ENCODE measurements around the gene SRP14. TPM values are rescaled to one million over a fixed set of nuclear protein-coding genes. Genes with fewer than 3 reads are reported as not detected.

The SRP14 gene
- total and polyA plus RNA-seq, 4 donors, result 136 to 421 (median 272) TPM

DNA sequence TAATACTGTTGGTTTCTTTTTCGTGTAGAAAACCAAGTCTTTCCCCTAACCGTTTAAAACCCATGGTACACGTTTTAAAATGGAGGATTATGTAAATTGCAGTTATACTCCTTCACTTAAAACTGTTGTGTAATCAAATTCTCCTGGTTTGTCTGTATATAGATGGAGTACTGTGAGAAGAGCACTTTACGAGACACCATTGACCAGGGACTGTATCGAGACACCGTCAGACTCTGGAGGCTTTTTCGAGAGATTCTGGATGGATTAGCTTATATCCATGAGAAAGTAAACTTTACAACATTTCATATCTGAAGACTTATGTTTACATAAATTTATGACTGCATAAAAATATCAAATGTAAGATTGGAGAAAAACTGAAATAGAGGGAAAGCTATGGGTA, 51.2 kb downstream of the SRP14 start:
- TF ChIP-seq, protein P1, sequence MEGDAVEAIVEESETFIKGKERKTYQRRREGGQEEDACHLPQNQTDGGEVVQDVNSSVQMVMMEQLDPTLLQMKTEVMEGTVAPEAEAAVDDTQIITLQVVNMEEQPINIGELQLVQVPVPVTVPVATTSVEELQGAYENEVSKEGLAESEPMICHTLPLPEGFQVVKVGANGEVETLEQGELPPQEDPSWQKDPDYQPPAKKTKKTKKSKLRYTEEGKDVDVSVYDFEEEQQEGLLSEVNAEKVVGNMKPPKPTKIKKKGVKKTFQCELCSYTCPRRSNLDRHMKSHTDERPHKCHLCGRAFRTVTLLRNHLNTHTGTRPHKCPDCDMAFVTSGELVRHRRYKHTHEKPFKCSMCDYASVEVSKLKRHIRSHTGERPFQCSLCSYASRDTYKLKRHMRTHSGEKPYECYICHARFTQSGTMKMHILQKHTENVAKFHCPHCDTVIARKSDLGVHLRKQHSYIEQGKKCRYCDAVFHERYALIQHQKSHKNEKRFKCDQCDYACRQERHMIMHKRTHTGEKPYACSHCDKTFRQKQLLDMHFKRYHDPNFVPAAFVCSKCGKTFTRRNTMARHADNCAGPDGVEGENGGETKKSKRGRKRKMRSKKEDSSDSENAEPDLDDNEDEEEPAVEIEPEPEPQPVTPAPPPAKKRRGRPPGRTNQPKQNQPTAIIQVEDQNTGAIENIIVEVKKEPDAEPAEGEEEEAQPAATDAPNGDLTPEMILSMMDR (IDR thresholded peaks at IDR 0.05; ENCODE audit: control extremely low read depth, extremely low read depth), result no peak
- peaks cover 21 to 34% (median 28%) of the 10 kb centered on the region in 4 donors for H3K36me3 ChIP-seq (ENCODE audit: control insufficient read depth in 4 of 4, insufficient read depth in 4 of 4, low read length in 4 of 4)
- ATAC-seq (ENCODE audit: insufficient read depth, low FRiP score) (no peak), DNase-seq (no peak)
- H3K9me3 ChIP-seq (ENCODE audit: control insufficient read depth in 4 of 4, insufficient read depth in 3 of 4, low read length in 3 of 4), result no peaks in the 10 kb centered on the region
- 92 to 95% methylated on average over 7 of the region's 7 CpGs for WGBS, 2 donors
- H3K4me1 ChIP-seq (ENCODE audit: control insufficient read depth in 5 of 5, insufficient read depth in 5 of 5, low read length in 5 of 5), result no peaks in the 10 kb centered on the region
- no peak overlapping the region for H3K27ac ChIP-seq (ENCODE audit: low read depth in 1 of 2, low read length in 1 of 2)
- H3K4me3 ChIP-seq, result no peak overlapping the region
- no peaks in the 10 kb centered on the region for H3K27me3 ChIP-seq (ENCODE audit: control insufficient read depth in 3 of 3, insufficient read depth in 3 of 3, low read length in 2 of 3)
- H3K9ac ChIP-seq (ENCODE audit: insufficient read depth in 1 of 2, low read length in 2 of 2), result no peak overlapping the region

Other genes starting within 250 kb of the SRP14 start
- gene GPR176, start 118.9 kb downstream of the SRP14 start, total RNA-seq, result 1 to 10 TPM; 5.9 to 9.0 TPM
- 1 to 10 TPM; 1.7 to 7.3 TPM for gene GPR176, start 118.9 kb downstream of the SRP14 start, polyA plus RNA-seq
- 10 to 100 TPM; 35.8 to 45.2 TPM for gene EIF2AK4, start 105.1 kb downstream of the SRP14 start, total RNA-seq
- gene EIF2AK4, start 105.1 kb downstream of the SRP14 start, polyA plus RNA-seq, result 10 to 100 TPM; 19.2 to 92.6 TPM
- gene BMF, start 69.7 kb upstream of the SRP14 start, total RNA-seq, result 10 to 100 TPM; 11.5 to 42.5 TPM
- 10 to 100 TPM in 1 of 2 donors, 1 to 10 TPM in 1; 8.8 to 10.8 TPM for gene BMF, start 69.7 kb upstream of the SRP14 start, polyA plus RNA-seq
- 1 to 10 TPM; 1.8 to 8.0 TPM for gene BUB1B, start 121.9 kb upstream of the SRP14 start, total RNA-seq
- gene BUB1B, start 121.9 kb upstream of the SRP14 start, polyA plus RNA-seq, result 1 to 10 TPM; 1.1 to 2.3 TPM
- gene PAK6, start 199.9 kb upstream of the SRP14 start, total RNA-seq, result 10 to 100 TPM in 1 of 2 donors, 1 to 10 TPM in 1; 8.4 to 10.4 TPM
- gene PAK6, start 199.9 kb upstream of the SRP14 start, polyA plus RNA-seq, result 1 to 10 TPM; 5.8 to 6.1 TPM
- gene ANKRD63, start 243.9 kb upstream of the SRP14 start, total RNA-seq, result not detected
- gene ANKRD63, start 243.9 kb upstream of the SRP14 start, polyA plus RNA-seq, result not detected

Data from lung (tissue), 12 donors.